CD4-positive, alpha-beta T cell treated with Interleukin-17A for 4 hours (primary cell): ENCODE results near the gene PFKM.

ENCODE experiments used
- DNase-seq: peaks from one replicate; pipeline ENCODE4 v3.0.0-alpha.2; 2020; ENCODE audit warnings: mixed read lengths

PFKM gene

DNA sequence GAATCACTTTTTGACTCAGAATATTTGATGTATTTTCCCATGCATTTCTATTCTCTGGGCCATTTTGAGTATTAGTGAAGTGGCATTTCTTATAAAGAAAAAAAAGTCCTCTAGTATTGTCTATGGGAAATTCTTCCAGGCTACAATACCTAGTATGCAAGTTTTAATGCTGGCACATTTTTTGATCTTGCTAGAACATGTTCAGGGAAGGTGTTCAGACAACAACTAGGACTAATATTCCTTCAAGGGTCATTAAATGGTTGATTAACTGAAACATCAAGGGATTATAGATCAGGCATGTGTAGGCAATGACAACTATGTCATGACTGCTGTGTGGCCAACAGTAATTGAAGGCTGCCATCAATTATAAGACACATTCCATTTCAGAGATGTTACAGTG lies 71.9 kb downstream of the PFKM start:
- DNase-seq, result no peak

DNA sequence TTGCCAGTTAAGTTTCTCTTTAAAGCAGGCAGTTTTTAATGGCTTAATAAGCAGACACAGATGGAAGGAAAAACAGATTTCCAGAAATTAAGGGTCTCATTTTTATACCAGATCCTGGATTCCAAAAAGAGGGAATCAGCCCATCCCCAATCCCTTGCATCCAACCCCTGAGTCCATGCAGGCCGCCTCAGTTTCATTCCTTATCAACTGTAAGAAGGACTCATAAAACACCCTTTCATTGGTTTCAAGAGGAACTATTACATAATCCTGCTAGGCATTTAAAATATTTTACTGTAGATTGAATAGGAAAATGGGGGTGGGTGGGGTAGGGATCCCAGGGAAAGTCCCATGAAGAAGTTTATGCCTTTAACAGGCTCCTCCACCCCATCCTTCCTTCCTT lies 73.7 kb downstream of the PFKM start:
- no peak for DNase-seq

DNA sequence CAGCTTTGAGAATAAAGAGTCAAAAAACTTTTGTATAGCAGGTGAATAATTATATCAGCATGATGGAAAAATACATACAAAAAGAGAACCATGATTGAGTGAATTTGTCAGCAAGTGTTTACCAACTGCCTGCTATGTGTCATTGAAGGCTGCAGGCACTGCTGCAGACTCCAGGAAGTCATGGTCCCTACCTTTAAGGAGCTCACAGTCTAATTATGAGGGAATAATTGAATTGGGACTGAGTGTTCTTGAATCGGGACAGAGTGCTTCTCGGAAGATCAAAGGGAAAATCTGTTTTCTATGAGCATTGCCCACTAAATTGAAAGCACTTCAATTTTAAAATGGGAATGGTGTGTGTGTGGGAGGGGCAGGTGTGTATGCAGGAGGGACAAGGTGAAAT lies 74.5 kb downstream of the PFKM start:
- no peak for DNase-seq

- no peak for DNase-seq
Observed at GRCh38 chr12:48194799-48195201, 75.6 kb downstream of the PFKM start.
